IMR-90 (cell line): ENCODE measurements around the gene GRIK3. TPM values are rescaled to one million over a fixed set of nuclear protein-coding genes. Genes with fewer than 3 reads are reported as not detected.

Experiments used
- ATAC-seq: fragments of 200-7000 bp; cut with Tn5 transposase; 2 replicates; pipeline ENCODE4 v1.9.1; 2020; ENCODE audit warnings: low read depth, mild to moderate bottlenecking, moderate library complexity
- BruUV-seq: library from RNA; stranded (reverse); fragments of 400-500 nt; replicated peaks from 2 replicates; lab custom pipeline; 2021; lab: Mats Ljungman, UMichigan
- CTCF ChIA-PET: fragments of 300-600 bp; formaldehyde crosslinking; extraction: SDS; loops from one replicate; lab custom pipeline; 2021; ENCODE audit warnings: antibody characterized with exemption; lab: Yijun Ruan, JAX
- POLR2A ChIA-PET: fragments of 300-600 bp; sonication (Branson Sonifier 250); formaldehyde crosslinking; loops from one replicate; lab custom pipeline; 2022; ENCODE audit warnings: antibody characterized with exemption; ENCODE audit not compliant: unreplicated experiment; lab: Charles Lee
- DNase-seq: peaks from one replicate; pipeline ENCODE4 v3.0.0; 2013
- H2AFZ ChIP-seq: replicated peaks from 2 replicates; pipeline ENCODE3; 2013; ENCODE audit warnings: low read length, mild to moderate bottlenecking; ENCODE audit not compliant: poor library complexity
- H2AK5ac ChIP-seq: 2 replicates; pipeline ENCODE4 v1.6.1; 2013; ENCODE audit warnings: low read depth, low read length, inconsistent platforms
- H2AK9ac ChIP-seq: replicated peaks from 2 replicates; pipeline ENCODE3; 2013; ENCODE audit warnings: mild to moderate bottlenecking, low read depth, low read length, moderate library complexity; ENCODE audit not compliant: poor library complexity
- H2BK120ac ChIP-seq: 2 replicates; pipeline ENCODE4 v1.6.1; 2013; ENCODE audit warnings: low read depth, low read length, inconsistent platforms
- H2BK15ac ChIP-seq: 3 replicates; pipeline ENCODE4 v1.6.1; 2013; ENCODE audit warnings: low read depth, low read length, inconsistent platforms
- H2BK20ac ChIP-seq: 2 replicates; pipeline ENCODE4 v1.6.1; 2013; ENCODE audit warnings: low read depth, mild to moderate bottlenecking, inconsistent platforms, low read length, moderate library complexity
- H2BK5ac ChIP-seq: 2 replicates; pipeline ENCODE4 v1.6.1; 2013; ENCODE audit warnings: mild to moderate bottlenecking, low read depth, low read length, inconsistent platforms; ENCODE audit not compliant: poor library complexity, severe bottlenecking
- H3K14ac ChIP-seq: replicated peaks from 2 replicates; pipeline ENCODE4 v1.6.1; 2013; ENCODE audit warnings: low read depth, low read length, inconsistent platforms
- H3K18ac ChIP-seq: 2 replicates; pipeline ENCODE4 v1.6.1; 2013; ENCODE audit warnings: low read depth, low read length, control low read depth
- H3K23ac ChIP-seq: 2 replicates; pipeline ENCODE4 v1.6.1; 2013; ENCODE audit warnings: low read depth, low read length, inconsistent platforms
- H3K27ac ChIP-seq: 2 replicates; pipeline ENCODE4 v1.5.1; 2013; ENCODE audit warnings: mild to moderate bottlenecking, control low read depth, low read length; ENCODE audit not compliant: insufficient read depth
- H3K27me3 ChIP-seq: 2 replicates; pipeline ENCODE4 v1.6.1; 2013; ENCODE audit warnings: low read length; ENCODE audit not compliant: control insufficient read depth, insufficient read depth
- H3K36me3 ChIP-seq: 2 replicates; pipeline ENCODE4 v1.6.1; 2013; ENCODE audit warnings: low read length, mixed read lengths; ENCODE audit not compliant: control insufficient read depth, insufficient read depth
- H3K4ac ChIP-seq: 2 replicates; pipeline ENCODE4 v1.6.1; 2013; ENCODE audit warnings: low read depth, low read length, inconsistent platforms
- H3K4me1 ChIP-seq: 2 replicates; pipeline ENCODE4 v1.6.1; 2013; ENCODE audit warnings: low read length, mixed read lengths; ENCODE audit not compliant: control insufficient read depth, insufficient read depth
- H3K4me2 ChIP-seq: 2 replicates; pipeline ENCODE4 v1.6.1; 2013; ENCODE audit warnings: low read depth, mild to moderate bottlenecking, control low read depth, low read length, moderate library complexity
- H3K4me3 ChIP-seq: 2 replicates; pipeline ENCODE4 v1.5.1; 2013; ENCODE audit warnings: low read depth, mild to moderate bottlenecking, control low read depth, low read length, moderate library complexity; ENCODE audit not compliant: insufficient read depth
- H3K56ac ChIP-seq: 2 replicates; pipeline ENCODE4 v1.6.1; 2013; ENCODE audit warnings: low read length, inconsistent platforms; ENCODE audit not compliant: insufficient read depth; ENCODE audit errors: extremely low read depth
- H3K79me1 ChIP-seq, 2 experiments: 2 replicates each; pipeline ENCODE4 v1.6.1; 2013; ENCODE audit warnings: low read length in 2 of 2, inconsistent platforms in 1 of 2, low read depth in 1 of 2
- H3K9ac ChIP-seq: 2 replicates; pipeline ENCODE4 v1.6.1; 2013; ENCODE audit warnings: low read depth, low read length, control low read depth
- H3K9me1 ChIP-seq: 2 replicates; pipeline ENCODE4 v1.6.1; 2013; ENCODE audit warnings: low read length, inconsistent platforms; ENCODE audit not compliant: insufficient read depth
- H3K9me3 ChIP-seq: 2 replicates; pipeline ENCODE4 v1.6.1; 2013; ENCODE audit warnings: low read length; ENCODE audit not compliant: control insufficient read depth, insufficient read depth
- H4K20me1 ChIP-seq: 2 replicates; pipeline ENCODE4 v1.6.1; 2013; ENCODE audit warnings: low read length, inconsistent platforms; ENCODE audit not compliant: insufficient read depth
- H4K5ac ChIP-seq: 2 replicates; pipeline ENCODE4 v1.6.1; 2013; ENCODE audit warnings: mild to moderate bottlenecking, low read depth, low read length, control low read depth
- H4K8ac ChIP-seq, 2 experiments: 2 replicates each; pipeline ENCODE4 v1.6.1; 2013; ENCODE audit warnings: low read depth in 2 of 2, low read length in 2 of 2, control low read depth in 1 of 2, inconsistent platforms in 1 of 2
- H4K91ac ChIP-seq: 2 replicates; pipeline ENCODE4 v1.6.1; 2013; ENCODE audit warnings: low read depth, low read length, inconsistent platforms; ENCODE audit not compliant: insufficient read depth
- RAD21 ChIP-seq: IDR thresholded peaks from 2 replicates; pipeline ENCODE4 v1.6.1; 2012; ENCODE audit warnings: low read length, improper control_type of control experiment
- WGBS, 2 experiments: methylation state at CpG; one replicate each; pipeline versions ENCODE4 v1.1.5 to v1.1.7; 2013; ENCODE audit warnings: missing lambda C conversion rate in 2 of 2; ENCODE audit not compliant: insufficient read length in 1 of 2; ENCODE audit errors: extremely low coverage in 2 of 2; 5-methylcytosine and 5-hydroxymethylcytosine counted together
- dilution Hi-C: fragments of 300-500 bp; cut with HindIII; formaldehyde crosslinking; loops from one replicate; pipeline ENCODE4 v1.14.3; 2018; ENCODE audit warnings: low sequenced_read_pairs; ENCODE audit not compliant: unreplicated experiment
- in situ Hi-C: fragments of 300-500 bp; cut with MboI; formaldehyde crosslinking; loops from 3 replicates; pipeline ENCODE4 v1.14.3; 2019; ENCODE audit warnings: low sequenced_read_pairs, inconsistent platforms, mixed read lengths
- intact Hi-C: fragments of 100-400 bp; cut with micrococcal nuclease; formaldehyde crosslinking; loops from 2 replicates; pipeline ENCODE4 v1.10.0; 2022
- polyA plus RNA-seq, 3 experiments: library from polyadenylated mRNA; depleted of rRNA; stranded (reverse); fragments of >200 nt; gene quantifications; 2 replicates each; pipeline ENCODE4 v1.2.3, GENCODE V29; 2012; ENCODE audit warnings: low replicate concordance in 1 of 3
- total RNA-seq: library from RNA; depleted of rRNA; stranded (reverse); fragments of >200 nt; gene quantifications from 2 replicates; pipeline ENCODE4 v1.2.3, GENCODE V29; 2012

Gene GRIK3
- total and polyA plus RNA-seq, 2 of the 4 experiments (the other 2 are of a cell fraction): not detected

- H3K4me2 ChIP-seq: no peak overlapping the region
- CTCF ChIA-PET: interaction anchor here (0.6 kb wide), 1 partner anchor 1146 kb away, joined by 5 read pairs; no protein-coding TSS in a partner anchor
- H2AK9ac ChIP-seq: no peak overlapping the region
- no peak overlapping the region for H3K4ac ChIP-seq
- no peak overlapping the region for H2BK5ac ChIP-seq
- H3K23ac ChIP-seq: no peak overlapping the region
- WGBS, 2 experiments: 37% methylated on average over 3 of the region's 5 CpGs; no CpG with 5 or more reads in 1 of the 2 experiments
- no TSS peak for BruUV-seq
- no peak overlapping the region for H2BK20ac ChIP-seq
- peaks cover 3% of the 10 kb centered on the region; the same call in 1 of the 2 replicates for H3K9me3 ChIP-seq
- intact Hi-C loops: no loop called here
- no peak overlapping the region for H2BK120ac ChIP-seq
- POLR2A ChIA-PET: no interaction called here
- H4K5ac ChIP-seq: no peak overlapping the region
- H3K18ac ChIP-seq: no peak overlapping the region
- no peak overlapping the region for H2BK15ac ChIP-seq
- H3K27me3 ChIP-seq: no peaks in the 10 kb centered on the region
- DNase-seq (no peak), ATAC-seq (no peak)
- no peak overlapping the region for H3K9ac ChIP-seq
- no peaks in the 10 kb centered on the region for H4K20me1 ChIP-seq
- H3K79me1 ChIP-seq: no peaks in the 10 kb centered on the region
- no peak overlapping the region for H3K14ac ChIP-seq
- H3K4me3 ChIP-seq: no peak overlapping the region
- H2AFZ ChIP-seq: no peak overlapping the region
- dilution Hi-C loops: no loop called here
- H4K91ac ChIP-seq: no peak overlapping the region
- no peak overlapping the region for H4K8ac ChIP-seq
- no peak overlapping the region for H2AK5ac ChIP-seq
- TF ChIP-seq RAD21: no peak
- H3K27ac ChIP-seq: no peak overlapping the region
- in situ Hi-C loops: no loop called here
- no peak overlapping the region for H3K56ac ChIP-seq
- H3K4me1 ChIP-seq: no peaks in the 10 kb centered on the region
- H3K36me3 ChIP-seq: no peaks in the 10 kb centered on the region
- no peaks in the 10 kb centered on the region for H3K9me1 ChIP-seq
Observed at GRCh38 chr1:36975642-36976041, 58.7 kb downstream of the GRIK3 start.
